Measurements from ENCODE around the gene ANKS1B.

ANKS1B gene

GRCh38 chr12:98882526-98882925, 1102.2 kb downstream of the ANKS1B start:
- DNase-seq (ENCODE audit: low spot score) = no peak
- no peak for TF ChIP-seq CTCF (IDR thresholded peaks at IDR 0.05; ENCODE audit: extremely low read depth, insufficient read depth, missing control alignments)
- in situ Hi-C loops (cut with MboI; ENCODE audit: low pct_unique_long_range_greater_than_20kb, low sequenced_read_pairs, unreplicated experiment) = no loop called here

DNA sequence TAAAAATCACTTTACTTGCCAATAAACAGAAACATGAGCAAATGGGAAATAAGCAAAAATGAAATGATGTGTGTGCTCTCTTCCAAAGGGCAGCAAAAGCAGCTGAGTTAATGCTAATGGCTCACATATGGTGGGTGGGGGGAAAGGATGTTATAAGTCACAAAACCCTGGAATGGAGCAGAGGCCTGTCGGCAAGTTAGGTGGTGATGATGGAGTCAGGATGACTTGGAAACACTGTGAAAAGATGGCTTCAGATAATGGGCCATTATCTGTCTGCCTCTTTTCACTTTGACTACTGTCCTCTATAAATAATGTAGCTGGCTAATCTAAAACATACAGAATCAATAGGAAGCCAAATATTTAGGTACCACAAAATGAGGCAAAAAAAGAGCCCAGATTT, 1111.0 kb downstream of the ANKS1B start:
- no peak for DNase-seq (ENCODE audit: low spot score)
- TF ChIP-seq CTCF (IDR thresholded peaks at IDR 0.05; ENCODE audit: extremely low read depth, insufficient read depth, missing control alignments) = no peak
- in situ Hi-C loops (cut with MboI; ENCODE audit: low pct_unique_long_range_greater_than_20kb, low sequenced_read_pairs, unreplicated experiment) = no loop called here

DNA sequence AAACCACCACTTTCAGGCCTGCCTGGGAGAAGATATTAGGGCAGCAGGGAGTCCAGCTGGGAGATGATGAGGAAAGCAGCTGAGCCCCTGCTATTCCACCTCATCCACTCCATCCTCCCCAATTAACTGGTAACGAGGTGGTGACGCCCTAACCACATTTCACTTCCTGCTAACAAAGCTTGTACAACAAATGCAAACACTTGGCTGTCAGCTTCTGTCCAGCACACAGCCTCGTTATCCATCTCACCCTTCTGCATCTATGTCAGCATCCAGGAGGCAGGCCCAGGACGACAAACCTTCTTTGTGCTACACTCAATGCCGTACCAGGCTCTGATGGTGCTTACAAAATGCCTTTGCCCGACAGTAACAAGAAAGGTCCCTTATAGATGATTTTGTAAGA, 1114.2 kb downstream of the ANKS1B start:
- TF ChIP-seq CTCF (IDR thresholded peaks at IDR 0.05; ENCODE audit: extremely low read depth, insufficient read depth, missing control alignments) = no peak
- in situ Hi-C loops (cut with MboI; ENCODE audit: low pct_unique_long_range_greater_than_20kb, low sequenced_read_pairs, unreplicated experiment) = no loop called here
- DNase-seq (ENCODE audit: low spot score) = no peak

DNA sequence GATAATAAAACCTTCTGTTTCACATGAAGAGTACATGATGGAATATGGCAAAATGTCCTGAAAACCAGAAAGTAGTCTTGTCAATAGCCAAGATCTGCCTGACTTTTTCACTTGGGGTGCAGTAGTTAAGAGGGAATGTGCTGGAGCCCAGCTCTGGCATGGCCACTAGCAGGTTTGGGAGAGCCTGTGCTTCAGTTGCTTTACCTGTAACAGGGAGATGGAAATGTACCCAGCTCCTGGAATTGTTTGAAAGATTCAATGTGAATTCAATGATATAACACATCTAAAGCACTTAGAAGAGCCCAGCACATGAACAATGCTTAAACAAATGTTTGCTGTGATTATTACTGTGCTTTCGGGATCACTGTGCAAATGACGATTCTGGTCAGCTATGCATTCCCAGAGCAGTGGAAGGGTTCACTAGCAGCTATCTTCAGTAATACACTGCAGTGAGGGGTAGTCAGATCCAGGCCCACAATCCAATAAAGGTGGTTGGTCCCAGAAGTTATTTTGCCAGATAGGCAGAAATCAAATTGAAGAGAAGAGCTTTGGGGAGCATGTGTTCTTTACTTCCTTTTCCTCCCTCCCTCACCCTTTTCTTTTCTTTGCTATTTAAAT, 1114.7 kb downstream of the ANKS1B start:
- in situ Hi-C loops (cut with MboI; ENCODE audit: low pct_unique_long_range_greater_than_20kb, low sequenced_read_pairs, unreplicated experiment) = no loop called here
- DNase-seq (ENCODE audit: low spot score) = no peak

GRCh38 chr12:98868538-98868937, 1116.2 kb downstream of the ANKS1B start:
- TF ChIP-seq CTCF (IDR thresholded peaks at IDR 0.05; ENCODE audit: extremely low read depth, insufficient read depth, missing control alignments) = no peak
- DNase-seq (ENCODE audit: low spot score) = no peak
- in situ Hi-C loops (cut with MboI; ENCODE audit: low pct_unique_long_range_greater_than_20kb, low sequenced_read_pairs, unreplicated experiment) = no loop called here

More for the DNA sequence above, 1114.7 kb downstream of the ANKS1B start:
- TF ChIP-seq CTCF (IDR thresholded peaks at IDR 0.05; ENCODE audit: extremely low read depth, insufficient read depth, missing control alignments) = no peak

- no peak for DNase-seq (ENCODE audit: low spot score)
- no peak for TF ChIP-seq CTCF (IDR thresholded peaks at IDR 0.05; ENCODE audit: extremely low read depth, insufficient read depth, missing control alignments)
- in situ Hi-C loops (cut with MboI; ENCODE audit: low pct_unique_long_range_greater_than_20kb, low sequenced_read_pairs, unreplicated experiment) = no loop called here
Measured at GRCh38 chr12:98868076-98868475, 1116.7 kb downstream of the ANKS1B start.

All from GM13977 (cell line).